AG04450 (cell line): ENCODE data around the gene LIN54. TPM values are rescaled to one million over a fixed set of nuclear protein-coding genes. Genes with fewer than 3 reads are reported as not detected.
"Not testable (repeated sequence)": the region's sequence is repeated elsewhere in the genome, so short reads cannot be mapped to it uniquely, and the experiment has no call there.

Experiments
- CTCF ChIA-PET: fragments of 300-600, 350-600 bp; formaldehyde crosslinking; extraction: SDS; loops from one replicate; lab custom pipeline; 2022; ENCODE audit warnings: antibody characterized with exemption, inconsistent platforms; lab: Charles Lee
- POLR2A ChIA-PET: fragments of 350-600 bp; formaldehyde crosslinking; extraction: SDS; loops from one replicate; lab custom pipeline; 2021; ENCODE audit warnings: antibody characterized with exemption, inconsistent platforms; lab: Yijun Ruan, JAX
- DNase-seq: peaks from one replicate; pipeline ENCODE4 v3.0.0-alpha.2; 2011; ENCODE audit warnings: low read depth, low spot score
- H3K27ac ChIP-seq: one replicate; pipeline ENCODE4 v1.5.1; 2012; ENCODE audit warnings: low read depth, low read length, control low read depth
- H3K27me3 ChIP-seq: one replicate; pipeline ENCODE4 v1.6.0; 2012; ENCODE audit warnings: low read length; ENCODE audit not compliant: control insufficient read depth, insufficient read depth
- H3K4me3 ChIP-seq: 2 replicates; pipeline ENCODE4 v1.5.1; 2011; ENCODE audit warnings: mild to moderate bottlenecking, low read depth, low read length, control low read depth
- H3K9me3 ChIP-seq: 2 replicates; pipeline ENCODE4 v1.5.1; 2012; ENCODE audit warnings: low read length; ENCODE audit not compliant: control insufficient read depth, insufficient read depth
- polyA plus RNA-seq: library from polyadenylated mRNA; depleted of rRNA; stranded (reverse); fragments of >200 nt; gene quantifications from 2 replicates; pipeline ENCODE4 v1.2.3, GENCODE V29; 2011
- TF ChIP-seq, protein P1 (sequence below): IDR thresholded peaks from 2 replicates; pipeline ENCODE4 v1.5.1; 2011; ENCODE audit warnings: low read depth, low read length, control low read depth, inconsistent platforms

LIN54 gene
- polyA plus RNA-seq, 1 experiment, result 13.9 TPM

DNA sequence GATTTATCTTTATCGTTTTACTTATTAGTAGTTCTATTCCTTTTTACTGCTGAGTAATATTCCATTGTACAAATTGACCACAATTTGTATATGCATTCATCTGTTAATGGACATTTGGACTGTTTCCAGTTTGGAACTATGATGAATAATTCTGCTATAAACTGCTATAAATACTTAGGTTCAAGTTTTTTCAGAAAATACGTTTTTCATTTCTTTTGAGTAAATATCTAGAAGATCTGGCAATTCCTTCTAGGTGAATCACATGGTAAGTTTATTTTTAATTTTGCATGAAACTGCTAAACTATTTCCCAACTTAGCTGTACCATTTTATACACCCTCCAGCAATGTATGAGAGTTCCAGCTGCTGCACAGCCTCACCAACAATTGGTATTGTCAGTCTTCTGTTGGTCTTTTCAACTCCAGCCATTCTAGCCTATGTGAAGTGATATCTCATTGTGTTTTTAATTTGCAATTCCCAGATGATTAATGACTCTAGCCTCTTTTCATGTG is 22.2 kb downstream of the LIN54 start:
- no peak overlapping the region for H3K27ac ChIP-seq
- CTCF ChIA-PET, result no interaction called here
- DNase-seq, result peak; percentile 76
- TF ChIP-seq, protein P1, sequence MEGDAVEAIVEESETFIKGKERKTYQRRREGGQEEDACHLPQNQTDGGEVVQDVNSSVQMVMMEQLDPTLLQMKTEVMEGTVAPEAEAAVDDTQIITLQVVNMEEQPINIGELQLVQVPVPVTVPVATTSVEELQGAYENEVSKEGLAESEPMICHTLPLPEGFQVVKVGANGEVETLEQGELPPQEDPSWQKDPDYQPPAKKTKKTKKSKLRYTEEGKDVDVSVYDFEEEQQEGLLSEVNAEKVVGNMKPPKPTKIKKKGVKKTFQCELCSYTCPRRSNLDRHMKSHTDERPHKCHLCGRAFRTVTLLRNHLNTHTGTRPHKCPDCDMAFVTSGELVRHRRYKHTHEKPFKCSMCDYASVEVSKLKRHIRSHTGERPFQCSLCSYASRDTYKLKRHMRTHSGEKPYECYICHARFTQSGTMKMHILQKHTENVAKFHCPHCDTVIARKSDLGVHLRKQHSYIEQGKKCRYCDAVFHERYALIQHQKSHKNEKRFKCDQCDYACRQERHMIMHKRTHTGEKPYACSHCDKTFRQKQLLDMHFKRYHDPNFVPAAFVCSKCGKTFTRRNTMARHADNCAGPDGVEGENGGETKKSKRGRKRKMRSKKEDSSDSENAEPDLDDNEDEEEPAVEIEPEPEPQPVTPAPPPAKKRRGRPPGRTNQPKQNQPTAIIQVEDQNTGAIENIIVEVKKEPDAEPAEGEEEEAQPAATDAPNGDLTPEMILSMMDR, result no peak
- H3K9me3 ChIP-seq, result no peaks in the 10 kb centered on the region
- no peak overlapping the region for H3K4me3 ChIP-seq
- POLR2A ChIA-PET, result interaction anchor here (0.7 to 1.9 kb wide), 2 partner anchors 22 to 88 kb away, joined by 5 read pairs; partner anchors contain the start of genes LIN54 and THAP9
- H3K27me3 ChIP-seq, result no peaks in the 10 kb centered on the region

DNA sequence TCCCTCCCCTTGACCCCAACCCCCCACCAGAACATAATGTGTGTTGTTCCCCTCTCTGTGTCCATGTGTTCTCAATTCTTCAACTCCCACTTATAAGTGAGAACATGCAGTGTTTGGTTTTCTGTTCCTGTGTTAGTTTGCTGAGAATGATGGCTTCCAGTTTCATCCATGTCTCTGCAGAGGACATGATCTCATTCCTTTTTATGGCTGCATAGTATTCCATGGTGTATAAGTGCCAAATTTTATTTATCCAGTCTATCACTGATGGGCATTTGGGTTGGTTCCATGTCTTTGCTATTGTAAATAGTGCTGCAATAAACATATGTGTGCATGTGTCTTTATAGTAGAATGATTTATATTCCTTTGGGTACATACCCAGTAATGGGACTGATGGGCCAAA is 23.1 kb downstream of the LIN54 start:
- H3K4me3 ChIP-seq, DNase-seq, H3K27me3 ChIP-seq, H3K27ac ChIP-seq, H3K9me3 ChIP-seq, CTCF ChIA-PET: not testable (repeated sequence)
- POLR2A ChIA-PET, result interaction anchor here (0.7 kb wide), 1 partner anchor 23 kb away, joined by 5 read pairs; the partner anchor contains the start of gene LIN54

DNA sequence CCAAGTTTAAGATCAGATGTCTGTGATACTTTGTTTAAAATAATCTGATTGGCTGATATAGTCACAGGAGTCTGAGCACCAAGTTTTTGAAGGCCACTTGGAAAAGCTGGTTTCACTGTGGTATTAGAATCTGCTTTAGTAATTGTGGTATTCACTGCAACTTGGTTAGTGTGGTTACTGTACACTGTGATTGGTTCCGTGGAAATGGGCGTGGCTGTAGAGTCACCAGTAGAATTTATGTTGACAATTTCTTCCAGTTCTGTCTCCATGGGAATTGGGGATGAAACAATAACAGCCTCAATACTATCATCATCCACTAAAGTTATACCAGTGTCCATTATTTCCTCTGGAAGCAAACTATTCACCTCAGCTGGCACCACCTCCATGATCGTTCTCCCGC is 26.2 kb downstream of the LIN54 start:
- Histone ChIP-seq H3K27me3 (no peaks in the 10 kb centered on the region), H3K27ac (no peak overlapping the region), H3K9me3 (no peaks in the 10 kb centered on the region), H3K4me3 (no peak overlapping the region)
- ChIA-PET CTCF (no interaction called here), POLR2A (no interaction called here)
- no peak for DNase-seq
- TF ChIP-seq, protein P1, result no peak

DNA sequence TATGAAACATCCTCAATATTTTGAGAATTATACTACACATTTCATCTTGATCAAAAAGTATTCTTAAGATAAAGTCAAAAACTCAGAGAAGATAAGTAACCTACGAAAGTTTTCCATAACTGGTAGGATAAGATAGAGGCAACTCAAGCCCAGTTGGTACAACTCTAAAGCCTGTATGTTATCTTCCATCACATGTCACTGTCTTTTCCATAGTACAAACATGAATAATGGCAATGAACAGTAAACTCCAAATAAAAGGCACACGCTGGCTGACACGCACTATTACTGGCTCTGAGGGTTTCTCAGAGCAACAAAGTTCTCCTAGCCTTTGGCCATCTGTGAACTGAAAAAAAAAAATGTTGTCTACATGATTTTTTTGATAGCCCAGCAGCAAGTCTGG is 27.2 kb downstream of the LIN54 start:
- TF ChIP-seq, protein P1, result no peak
- Histone ChIP-seq H3K27ac (no peak overlapping the region), H3K9me3 (no peaks in the 10 kb centered on the region), H3K27me3 (no peaks in the 10 kb centered on the region), H3K4me3 (no peak overlapping the region)
- no peak for DNase-seq
- CTCF ChIA-PET, result no interaction called here
- POLR2A ChIA-PET, result no interaction called here

DNA sequence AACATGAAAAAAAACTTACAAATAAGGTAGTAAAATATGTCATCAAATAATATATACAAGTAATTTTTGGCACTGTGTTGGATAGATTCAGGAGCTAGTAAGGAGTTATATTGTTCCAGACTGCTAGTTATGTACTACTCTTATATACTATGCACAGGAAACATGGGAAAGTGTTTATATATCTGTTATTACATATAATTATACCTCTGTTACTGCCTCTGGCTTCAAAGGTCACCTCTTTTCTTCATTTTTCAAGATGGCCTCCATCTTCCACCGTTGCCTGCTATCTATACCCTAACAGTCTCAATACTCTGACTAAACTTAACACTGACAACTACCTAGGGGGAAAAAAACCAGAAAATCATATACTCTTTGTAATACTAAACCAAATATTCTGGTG is 29.5 kb downstream of the LIN54 start:
- TF ChIP-seq, protein P1, result no peak
- no peak for DNase-seq
- CTCF ChIA-PET, result interaction anchor here (0.8 to 0.9 kb wide), 2 partner anchors 16 to 32 kb away, joined by 3 read pairs; no protein-coding TSS in a partner anchor
- H3K27me3 ChIP-seq, result no peaks in the 10 kb centered on the region
- no peaks in the 10 kb centered on the region for H3K9me3 ChIP-seq
- H3K27ac ChIP-seq, result no peak overlapping the region
- H3K4me3 ChIP-seq, result no peak overlapping the region
- POLR2A ChIA-PET, result no interaction called here
